Measurements from ENCODE around the gene HUS1. TPM values are rescaled to one million over a fixed set of nuclear protein-coding genes. Genes with fewer than 3 reads are reported as not detected.

HUS1 gene
- total and polyA plus RNA-seq, 2 of the 13 experiments (the other 11 are each of a cell fraction or from before 2014, with no cell fraction given) = 14.8 to 16.9 TPM

DNA sequence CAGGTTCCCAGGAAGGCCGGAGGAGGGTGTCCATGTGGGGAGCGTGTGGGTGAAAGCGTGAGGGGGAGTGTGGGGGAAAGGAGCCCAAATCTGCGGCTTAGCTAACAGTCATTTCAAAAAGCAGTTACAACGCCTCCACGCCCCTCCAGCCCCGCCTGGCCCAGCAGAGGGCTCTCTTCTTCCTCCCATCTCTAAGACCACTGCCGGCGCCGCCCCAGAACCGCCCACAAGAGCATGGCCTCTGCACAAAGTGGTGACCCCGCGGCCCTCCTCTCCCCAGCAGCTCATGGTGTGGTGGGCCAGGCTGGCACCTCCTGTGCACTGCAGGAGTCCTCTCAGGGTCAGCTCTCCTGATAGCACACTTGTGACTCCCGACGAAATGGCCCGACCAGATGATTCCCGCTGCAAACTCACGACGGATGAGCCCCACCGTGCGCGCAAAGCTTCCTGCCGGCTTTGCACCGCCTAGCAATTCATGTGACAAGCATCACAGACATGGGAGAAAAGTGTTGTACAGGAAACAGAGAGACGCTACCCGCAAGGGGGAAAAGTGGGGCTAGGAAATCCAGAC lies 12.4 kb upstream of the HUS1 start (continued):
- TF ChIP-seq, protein P1, sequence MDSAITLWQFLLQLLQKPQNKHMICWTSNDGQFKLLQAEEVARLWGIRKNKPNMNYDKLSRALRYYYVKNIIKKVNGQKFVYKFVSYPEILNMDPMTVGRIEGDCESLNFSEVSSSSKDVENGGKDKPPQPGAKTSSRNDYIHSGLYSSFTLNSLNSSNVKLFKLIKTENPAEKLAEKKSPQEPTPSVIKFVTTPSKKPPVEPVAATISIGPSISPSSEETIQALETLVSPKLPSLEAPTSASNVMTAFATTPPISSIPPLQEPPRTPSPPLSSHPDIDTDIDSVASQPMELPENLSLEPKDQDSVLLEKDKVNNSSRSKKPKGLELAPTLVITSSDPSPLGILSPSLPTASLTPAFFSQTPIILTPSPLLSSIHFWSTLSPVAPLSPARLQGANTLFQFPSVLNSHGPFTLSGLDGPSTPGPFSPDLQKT (CRISPR knock-in tag; IDR thresholded peaks at IDR 0.05; ENCODE audit: borderline replicate concordance) = no peak
- TF ChIP-seq ZNF616 (CRISPR knock-in tag; IDR thresholded peaks at IDR 0.05; ENCODE audit: low read depth) (no peak), JUNB (CRISPR knock-in tag; IDR thresholded peaks at IDR 0.05; ENCODE audit: borderline replicate concordance) (no peak), ZFP41 (CRISPR knock-in tag; IDR thresholded peaks at IDR 0.05; ENCODE audit: borderline replicate concordance) (no peak), SSRP1 (CRISPR knock-in tag; IDR thresholded peaks at IDR 0.05) (no peak), ZBTB3 (CRISPR knock-in tag; IDR thresholded peaks at IDR 0.05; ENCODE audit: borderline replicate concordance, low read depth) (no peak), MTA1 (CRISPR knock-in tag; IDR thresholded peaks at IDR 0.05; ENCODE audit: borderline replicate concordance) (peak; percentile 50; the same call in 1 of the 2 replicates), DMAP1 (CRISPR knock-in tag; IDR thresholded peaks at IDR 0.05) (no peak)
- TF ChIP-seq, protein P2, sequence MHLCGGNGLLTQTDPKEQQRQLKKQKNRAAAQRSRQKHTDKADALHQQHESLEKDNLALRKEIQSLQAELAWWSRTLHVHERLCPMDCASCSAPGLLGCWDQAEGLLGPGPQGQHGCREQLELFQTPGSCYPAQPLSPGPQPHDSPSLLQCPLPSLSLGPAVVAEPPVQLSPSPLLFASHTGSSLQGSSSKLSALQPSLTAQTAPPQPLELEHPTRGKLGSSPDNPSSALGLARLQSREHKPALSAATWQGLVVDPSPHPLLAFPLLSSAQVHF (CRISPR knock-in tag; IDR thresholded peaks at IDR 0.05) = no peak
- TF ChIP-seq, protein P3, sequence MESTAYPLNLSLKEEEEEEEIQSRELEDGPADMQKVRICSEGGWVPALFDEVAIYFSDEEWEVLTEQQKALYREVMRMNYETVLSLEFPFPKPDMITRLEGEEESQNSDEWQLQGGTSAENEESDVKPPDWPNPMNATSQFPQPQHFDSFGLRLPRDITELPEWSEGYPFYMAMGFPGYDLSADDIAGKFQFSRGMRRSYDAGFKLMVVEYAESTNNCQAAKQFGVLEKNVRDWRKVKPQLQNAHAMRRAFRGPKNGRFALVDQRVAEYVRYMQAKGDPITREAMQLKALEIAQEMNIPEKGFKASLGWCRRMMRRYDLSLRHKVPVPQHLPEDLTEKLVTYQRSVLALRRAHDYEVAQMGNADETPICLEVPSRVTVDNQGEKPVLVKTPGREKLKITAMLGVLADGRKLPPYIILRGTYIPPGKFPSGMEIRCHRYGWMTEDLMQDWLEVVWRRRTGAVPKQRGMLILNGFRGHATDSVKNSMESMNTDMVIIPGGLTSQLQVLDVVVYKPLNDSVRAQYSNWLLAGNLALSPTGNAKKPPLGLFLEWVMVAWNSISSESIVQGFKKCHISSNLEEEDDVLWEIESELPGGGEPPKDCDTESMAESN (CRISPR knock-in tag; conservative IDR thresholded peaks at IDR 0.05) = no peak
